ENCODE data around the gene THOP1. TPM values are rescaled to one million over a fixed set of nuclear protein-coding genes. Genes with fewer than 3 reads are reported as not detected.

THOP1 gene
- total RNA-seq, 1 donor from 2014 or later: 67.3 TPM

GRCh38 chr19:2782329-2782935, 2.9 kb upstream of the THOP1 start:
- H3K36me3 ChIP-seq: no peaks in the 10 kb centered on the region

DNA sequence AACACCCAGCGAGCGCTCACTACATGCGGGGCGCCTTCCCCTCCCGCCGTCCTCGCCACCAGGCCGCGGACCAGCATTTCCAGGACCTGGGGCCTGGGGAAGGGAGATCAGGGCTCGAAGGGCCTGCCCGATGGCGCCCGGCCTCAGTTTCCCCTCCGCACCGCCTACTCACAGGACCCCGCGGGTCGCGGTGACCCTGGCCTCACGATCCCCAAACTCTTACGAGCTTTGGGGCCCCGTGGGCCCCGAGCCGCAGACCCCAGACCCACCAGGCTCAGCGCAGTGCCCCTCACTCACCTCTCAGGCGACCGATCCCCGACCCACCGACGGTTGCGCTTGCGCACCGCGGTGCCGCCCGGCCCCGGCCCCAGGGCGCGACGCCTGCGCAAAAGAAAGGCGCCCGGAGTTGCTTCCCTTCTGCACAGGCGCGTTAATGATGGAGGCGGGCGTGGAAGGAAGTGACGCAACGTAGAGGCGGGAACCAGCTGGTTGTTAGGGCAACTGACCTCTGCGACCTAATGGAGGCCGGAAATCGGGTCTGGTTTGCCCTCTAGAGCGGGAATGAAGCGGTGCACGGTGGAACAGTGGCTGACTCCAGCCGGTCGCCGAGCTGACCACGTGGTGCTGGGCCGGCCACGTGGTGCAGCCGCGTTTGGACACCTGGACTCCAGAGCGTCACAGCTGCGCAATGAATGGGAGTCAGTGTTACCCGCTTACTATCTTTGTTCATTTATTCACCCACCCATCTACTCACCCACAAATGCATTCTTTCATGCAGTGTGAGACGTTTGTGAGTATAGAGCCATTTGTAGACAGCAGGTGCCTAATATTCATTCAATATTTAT, 2.1 kb upstream of the THOP1 start, which contains the start of gene SGTA:
SGTA (minus strand) TSS at position 338 of the 845 bp plus-strand sequence. CDS start 14,205 bp downstream, outside the sequence.
- peaks cover 12 to 35% of the 10 kb centered on the region in 2 donors for H3K4me1 ChIP-seq

More at GRCh38 chr19:2782329-2782935, 2.9 kb upstream of the THOP1 start:
- intact Hi-C loops (cut with DNase I): loop anchor here (2.0 kb wide), 1 partner anchor 844 kb away; the partner anchor contains the start of gene CACTIN
- TF ChIP-seq, protein P1, sequence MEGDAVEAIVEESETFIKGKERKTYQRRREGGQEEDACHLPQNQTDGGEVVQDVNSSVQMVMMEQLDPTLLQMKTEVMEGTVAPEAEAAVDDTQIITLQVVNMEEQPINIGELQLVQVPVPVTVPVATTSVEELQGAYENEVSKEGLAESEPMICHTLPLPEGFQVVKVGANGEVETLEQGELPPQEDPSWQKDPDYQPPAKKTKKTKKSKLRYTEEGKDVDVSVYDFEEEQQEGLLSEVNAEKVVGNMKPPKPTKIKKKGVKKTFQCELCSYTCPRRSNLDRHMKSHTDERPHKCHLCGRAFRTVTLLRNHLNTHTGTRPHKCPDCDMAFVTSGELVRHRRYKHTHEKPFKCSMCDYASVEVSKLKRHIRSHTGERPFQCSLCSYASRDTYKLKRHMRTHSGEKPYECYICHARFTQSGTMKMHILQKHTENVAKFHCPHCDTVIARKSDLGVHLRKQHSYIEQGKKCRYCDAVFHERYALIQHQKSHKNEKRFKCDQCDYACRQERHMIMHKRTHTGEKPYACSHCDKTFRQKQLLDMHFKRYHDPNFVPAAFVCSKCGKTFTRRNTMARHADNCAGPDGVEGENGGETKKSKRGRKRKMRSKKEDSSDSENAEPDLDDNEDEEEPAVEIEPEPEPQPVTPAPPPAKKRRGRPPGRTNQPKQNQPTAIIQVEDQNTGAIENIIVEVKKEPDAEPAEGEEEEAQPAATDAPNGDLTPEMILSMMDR (IDR thresholded peaks at IDR 0.05): no peak
- Histone ChIP-seq H3K9me3 (no peaks in the 10 kb centered on the region), H3K27me3 (no peaks in the 10 kb centered on the region), H3K4me3 (peak overlapping the region; percentile 77 to 78), H3K27ac (peak overlapping the region; percentile 82 to 88), H3K4me1 (peaks cover 12 to 35% of the 10 kb centered on the region in 2 donors)
- no peak for DNase-seq (ENCODE audit: low spot score in 2 of 2)

DNA sequence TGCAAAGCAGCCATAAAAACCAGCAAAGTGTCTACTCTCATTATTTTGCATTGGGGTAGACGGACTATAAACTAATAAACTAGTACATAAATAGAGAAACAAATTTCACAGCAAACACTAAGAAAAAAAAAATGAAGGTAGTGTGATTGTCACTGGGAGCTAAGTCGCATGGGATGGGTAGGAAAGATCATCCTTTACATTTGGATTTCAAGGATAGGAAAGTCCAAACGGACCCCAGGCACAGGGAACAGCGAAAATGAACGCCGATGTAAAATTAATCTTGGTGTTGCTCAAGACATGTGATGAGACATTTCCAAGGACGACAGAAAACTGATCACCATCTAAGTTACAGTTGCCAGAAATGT, 1.5 kb upstream of the THOP1 start:
- Histone ChIP-seq H3K9me3 (no peaks in the 10 kb centered on the region), H3K36me3 (no peaks in the 10 kb centered on the region), H3K4me1 (peaks cover 12 to 35% of the 10 kb centered on the region in 2 donors), H3K4me3 (peak overlapping the region; percentile 33 to 77), H3K27me3 (no peaks in the 10 kb centered on the region), H3K27ac (peak overlapping the region; percentile 12 to 88)
- TF ChIP-seq, protein P1 (IDR thresholded peaks at IDR 0.05): no peak
- intact Hi-C loops (cut with DNase I): loop anchor here (2.0 kb wide), 1 partner anchor 843 kb away; the partner anchor contains the start of gene CACTIN
- no peak for DNase-seq (ENCODE audit: low spot score in 2 of 2)

More for the DNA sequence above, 2.1 kb upstream of the THOP1 start, which contains the start of gene SGTA:
- intact Hi-C loops (cut with DNase I): loop anchor here (2.0 kb wide), 1 partner anchor 844 kb away; the partner anchor contains the start of gene CACTIN
- H3K27me3 ChIP-seq: no peaks in the 10 kb centered on the region
- peak within 1 kb of the TSS; percentile 77 to 78 for H3K4me3 ChIP-seq
- H3K36me3 ChIP-seq: no peaks in the 10 kb centered on the region
- DNase-seq (ENCODE audit: low spot score in 2 of 2): peak; percentile 92 to 99
- H3K9me3 ChIP-seq: no peaks in the 10 kb centered on the region
- TF ChIP-seq, protein P1 (IDR thresholded peaks at IDR 0.05): peak; percentile 33 to 55 (median 41)
- H3K27ac ChIP-seq: peak within 1 kb of the TSS; percentile 82 to 88

DNA sequence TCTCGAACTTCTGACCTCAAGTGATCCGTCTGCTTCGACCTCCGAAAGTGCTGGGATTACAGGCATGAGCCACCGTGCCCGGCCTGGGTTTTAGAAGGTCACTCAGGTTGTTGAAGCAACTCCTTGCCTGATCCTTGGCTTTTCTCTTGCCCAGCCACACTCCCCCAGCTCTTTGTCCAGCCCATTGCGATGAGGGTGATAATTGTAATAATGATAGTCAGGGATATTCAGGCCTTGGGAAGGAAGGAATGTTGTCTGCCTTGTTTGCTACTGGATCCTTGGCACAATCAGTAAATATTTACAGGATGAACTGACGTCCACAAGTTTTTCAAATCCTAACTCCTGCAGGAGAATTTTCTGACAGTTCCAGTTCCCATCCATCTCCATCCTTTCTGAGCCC, 1.8 kb downstream of the THOP1 start:
- DNase-seq (ENCODE audit: low spot score in 2 of 2): no peak
- intact Hi-C loops (cut with DNase I): no loop called here
- no peaks in the 10 kb centered on the region for H3K27me3 ChIP-seq
- no peaks in the 10 kb centered on the region for H3K9me3 ChIP-seq
- peaks cover 7 to 15% of the 10 kb centered on the region in 2 donors for H3K36me3 ChIP-seq
- H3K4me3 ChIP-seq: no peak overlapping the region
- H3K27ac ChIP-seq: no peak overlapping the region
- TF ChIP-seq, protein P1 (IDR thresholded peaks at IDR 0.05): no peak
- H3K4me1 ChIP-seq: peaks cover 9 to 24% of the 10 kb centered on the region in 2 donors

- no peaks in the 10 kb centered on the region for H3K27me3 ChIP-seq
- H3K4me3 ChIP-seq: no peak overlapping the region
- H3K27ac ChIP-seq: no peak overlapping the region
- H3K4me1 ChIP-seq: peaks cover 6 to 18% of the 10 kb centered on the region in 2 donors
- TF ChIP-seq, protein P1 (IDR thresholded peaks at IDR 0.05): no peak
- H3K9me3 ChIP-seq: no peaks in the 10 kb centered on the region
- H3K36me3 ChIP-seq: peaks cover 9 to 15% of the 10 kb centered on the region in 2 donors
- intact Hi-C loops (cut with DNase I): no loop called here
- no peak for DNase-seq (ENCODE audit: low spot score in 2 of 2)
Measured at GRCh38 chr19:2788237-2788636, 2.9 kb downstream of the THOP1 start.
